SU-DHL-6 (cell line): ENCODE data around the gene PLAC8.

Experiments
- H2AFZ ChIP-seq: fragments of 200-600 bp; sonication (generic); 2 replicates; pipeline ENCODE4 v1.6.1; 2014; ENCODE audit warnings: low read depth, mild to moderate bottlenecking, moderate library complexity, mixed read lengths, antibody characterized with exemption, low read length; ENCODE audit not compliant: severe bottlenecking
- H3F3A ChIP-seq: fragments of 200-600 bp; shearing (Covaris generic); 2 replicates; pipeline ENCODE4 v1.6.0; 2016; ENCODE audit warnings: antibody characterized with exemption, mild to moderate bottlenecking; ENCODE audit not compliant: insufficient read depth
- H3K27ac ChIP-seq: fragments of 200-600 bp; sonication (generic); 2 replicates; pipeline ENCODE4 v1.5.1; 2016; ENCODE audit warnings: low read depth, mild to moderate bottlenecking, low read length, moderate library complexity, mixed read lengths
- H3K27me3 ChIP-seq: fragments of 200-600 bp; sonication (generic), shearing (Covaris generic); 2 replicates; pipeline ENCODE4 v1.6.0; 2014; ENCODE audit warnings: mild to moderate bottlenecking, low read length
- H3K36me3 ChIP-seq: fragments of 200-600 bp; sonication (generic); 2 replicates; pipeline ENCODE4 v1.6.1; 2014; ENCODE audit warnings: mild to moderate bottlenecking, low read length, mixed read lengths
- H3K4me2 ChIP-seq: fragments of 300-600, 200-600 bp; shearing (Covaris generic), sonication (generic); 2 replicates; pipeline ENCODE4 v1.6.0; 2014; ENCODE audit warnings: low read length, low read depth, mild to moderate bottlenecking; ENCODE audit not compliant: poor library complexity, severe bottlenecking
- H3K4me3 ChIP-seq: fragments of 200-600 bp; sonication (generic); 2 replicates; pipeline ENCODE4 v1.5.1; 2014; ENCODE audit warnings: antibody characterized with exemption, low read length, mild to moderate bottlenecking, mixed read lengths; ENCODE audit not compliant: insufficient read depth, poor library complexity, severe bottlenecking
- H3K79me2 ChIP-seq: fragments of 200-600 bp; sonication (generic); 2 replicates; pipeline ENCODE4 v1.6.1; 2014; ENCODE audit warnings: mild to moderate bottlenecking, low read length, moderate library complexity; ENCODE audit not compliant: insufficient read depth
- H3K9ac ChIP-seq: fragments of 200-600 bp; sonication (generic); 2 replicates; pipeline ENCODE4 v1.7.0; 2014; ENCODE audit warnings: mild to moderate bottlenecking, low read length
- H3K9me2 ChIP-seq: fragments of 200-600 bp; sonication (generic); replicated peaks from 2 replicates; pipeline ENCODE4 v1.6.1; 2014; ENCODE audit warnings: low read length; ENCODE audit not compliant: insufficient read depth
- H3K9me3 ChIP-seq: fragments of 200-600 bp; sonication (generic); 2 replicates; pipeline ENCODE4 v1.6.1; 2014; ENCODE audit warnings: low read length, mixed read lengths; ENCODE audit not compliant: insufficient read depth
- H4K20me1 ChIP-seq: fragments of 200-600 bp; sonication (generic); 2 replicates; pipeline ENCODE4 v1.6.1; 2014; ENCODE audit warnings: low read depth, mild to moderate bottlenecking, antibody characterized with exemption, low read length, moderate library complexity, mixed read lengths
- EZH2phosphoT487 ChIP-seq: fragments of 200-600 bp; sonication (generic), shearing (Covaris generic); conservative IDR thresholded peaks from 2 replicates; pipeline ENCODE4 v1.6.1; 2018; ENCODE audit warnings: mild to moderate bottlenecking, antibody characterized with exemption, low read length, moderate library complexity, mixed read lengths
- TF ChIP-seq, protein P1 (sequence below): fragments of 200-600 bp; sonication (generic); IDR thresholded peaks from one replicate; pipeline ENCODE4 v1.5.1; 2017; ENCODE audit warnings: antibody characterized with exemption, mild to moderate bottlenecking, low read length, moderate library complexity; ENCODE audit not compliant: insufficient read depth, poor library complexity, severe bottlenecking

Gene PLAC8

DNA sequence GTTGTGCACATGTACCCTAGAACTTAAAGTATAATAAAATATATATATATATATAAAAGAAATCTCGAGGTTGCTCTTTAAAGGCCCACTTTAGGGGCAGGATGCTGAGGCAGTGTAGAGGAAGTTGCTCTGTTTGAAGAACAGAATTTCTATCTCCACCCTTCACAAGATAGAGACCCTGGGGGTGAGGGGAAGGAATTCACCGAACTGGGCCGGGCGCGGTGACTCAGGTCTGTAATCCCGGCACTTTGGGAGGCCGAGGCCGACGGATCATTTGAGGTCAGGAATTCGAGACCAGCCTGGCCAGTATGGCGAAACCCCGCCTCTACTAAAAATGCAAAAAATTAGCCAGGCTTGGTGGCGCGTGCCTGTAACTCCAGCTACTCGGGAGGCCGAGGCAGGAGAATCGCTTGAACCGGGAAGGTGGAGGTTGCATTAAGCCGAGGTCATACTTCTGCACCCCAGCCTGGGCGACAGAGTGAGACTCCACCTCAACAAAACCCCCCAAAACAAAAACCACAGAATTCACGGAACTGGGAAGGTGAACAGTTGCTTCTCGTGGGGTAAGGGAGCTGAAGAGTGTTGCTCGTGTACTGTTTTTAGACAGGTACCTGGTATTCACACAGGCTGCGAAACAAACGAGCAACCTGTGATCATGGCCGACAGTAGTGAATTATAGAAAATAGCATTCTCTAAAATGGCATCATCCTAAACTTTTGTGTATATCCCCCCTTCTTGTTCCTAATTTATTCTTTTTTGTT is 6.2 kb downstream of the PLAC8 start:
- Histone ChIP-seq H3F3A (no peaks in the 10 kb centered on the region), H4K20me1 (no peaks in the 10 kb centered on the region), H3K27ac (no peak overlapping the region), H3K9me2 (no peaks in the 10 kb centered on the region), H3K79me2 (no peaks in the 10 kb centered on the region), H3K4me3 (no peak overlapping the region), H3K4me2 (no peak overlapping the region), H3K36me3 (no peaks in the 10 kb centered on the region), H3K9ac (no peak overlapping the region), H3K27me3 (no peaks in the 10 kb centered on the region), H3K9me3 (no peaks in the 10 kb centered on the region), H2AFZ (no peak overlapping the region)
- no peak for TF ChIP-seq EZH2phosphoT487
- TF ChIP-seq, protein P1, sequence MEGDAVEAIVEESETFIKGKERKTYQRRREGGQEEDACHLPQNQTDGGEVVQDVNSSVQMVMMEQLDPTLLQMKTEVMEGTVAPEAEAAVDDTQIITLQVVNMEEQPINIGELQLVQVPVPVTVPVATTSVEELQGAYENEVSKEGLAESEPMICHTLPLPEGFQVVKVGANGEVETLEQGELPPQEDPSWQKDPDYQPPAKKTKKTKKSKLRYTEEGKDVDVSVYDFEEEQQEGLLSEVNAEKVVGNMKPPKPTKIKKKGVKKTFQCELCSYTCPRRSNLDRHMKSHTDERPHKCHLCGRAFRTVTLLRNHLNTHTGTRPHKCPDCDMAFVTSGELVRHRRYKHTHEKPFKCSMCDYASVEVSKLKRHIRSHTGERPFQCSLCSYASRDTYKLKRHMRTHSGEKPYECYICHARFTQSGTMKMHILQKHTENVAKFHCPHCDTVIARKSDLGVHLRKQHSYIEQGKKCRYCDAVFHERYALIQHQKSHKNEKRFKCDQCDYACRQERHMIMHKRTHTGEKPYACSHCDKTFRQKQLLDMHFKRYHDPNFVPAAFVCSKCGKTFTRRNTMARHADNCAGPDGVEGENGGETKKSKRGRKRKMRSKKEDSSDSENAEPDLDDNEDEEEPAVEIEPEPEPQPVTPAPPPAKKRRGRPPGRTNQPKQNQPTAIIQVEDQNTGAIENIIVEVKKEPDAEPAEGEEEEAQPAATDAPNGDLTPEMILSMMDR, result no peak

DNA sequence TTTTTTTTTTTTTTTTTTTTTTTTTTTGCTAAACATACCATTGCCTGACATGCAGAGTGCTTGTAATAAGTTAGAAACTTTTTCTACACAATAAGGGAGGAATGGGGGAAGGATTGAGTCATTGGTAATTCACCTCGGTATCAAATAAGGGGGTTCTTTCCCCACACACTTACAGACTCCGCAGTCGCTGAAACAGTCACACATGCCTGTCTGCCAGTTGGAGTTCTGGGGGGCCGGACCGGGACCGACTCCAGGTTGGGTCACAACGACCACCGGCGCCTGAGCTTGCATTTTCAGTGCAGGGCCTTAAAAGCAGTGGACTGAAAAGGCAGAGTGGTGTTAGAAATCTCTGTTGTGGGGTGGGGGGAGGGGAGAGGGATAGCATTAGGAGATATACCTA is 6.9 kb downstream of the PLAC8 start:
- no peaks in the 10 kb centered on the region for H3K36me3 ChIP-seq
- H3K27ac ChIP-seq, result no peak overlapping the region

DNA sequence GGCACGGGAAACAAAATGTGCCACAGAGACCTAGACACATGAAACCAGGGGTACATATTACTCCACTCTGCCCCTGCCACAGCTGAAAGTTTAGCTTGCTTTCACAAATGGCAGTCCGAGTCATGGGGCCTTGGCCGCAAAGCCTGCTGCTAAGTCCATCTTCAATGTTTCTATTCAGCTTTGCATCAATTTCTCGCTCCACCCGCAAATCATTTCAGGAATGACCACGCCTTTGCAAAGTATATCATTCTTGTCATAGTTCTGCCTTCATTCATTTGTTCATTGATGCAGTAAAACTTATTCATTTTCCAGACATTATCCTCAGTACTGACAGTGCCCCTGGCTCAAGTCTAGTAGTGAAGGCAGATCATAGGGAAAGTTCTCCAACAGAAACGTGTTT is 9.5 kb downstream of the PLAC8 start:
- Histone ChIP-seq H3K4me2 (no peak overlapping the region), H3K27me3 (no peaks in the 10 kb centered on the region), H3F3A (no peaks in the 10 kb centered on the region), H3K9me2 (no peaks in the 10 kb centered on the region), H3K9ac (no peak overlapping the region), H3K79me2 (no peaks in the 10 kb centered on the region), H3K27ac (no peak overlapping the region), H3K36me3 (no peaks in the 10 kb centered on the region), H2AFZ (no peak overlapping the region), H3K9me3 (no peaks in the 10 kb centered on the region), H4K20me1 (no peaks in the 10 kb centered on the region), H3K4me3 (no peak overlapping the region)
- no peak for TF ChIP-seq EZH2phosphoT487
- TF ChIP-seq, protein P1, result no peak

More for the DNA sequence above, 6.9 kb downstream of the PLAC8 start:
- H3K4me3 ChIP-seq, result no peak overlapping the region
- H3K9me2 ChIP-seq, result no peaks in the 10 kb centered on the region
- no peak overlapping the region for H3K4me2 ChIP-seq
- H3K79me2 ChIP-seq, result no peaks in the 10 kb centered on the region
- TF ChIP-seq, protein P1, result no peak
- TF ChIP-seq EZH2phosphoT487, result no peak
- H3K9ac ChIP-seq, result no peak overlapping the region
- H2AFZ ChIP-seq, result no peak overlapping the region
- H3K27me3 ChIP-seq, result no peaks in the 10 kb centered on the region
- no peaks in the 10 kb centered on the region for H4K20me1 ChIP-seq
- H3K9me3 ChIP-seq, result no peaks in the 10 kb centered on the region
- H3F3A ChIP-seq, result no peaks in the 10 kb centered on the region
